Osteoblast (primary cell): ENCODE measurements around the gene CBFA2T3. TPM values are rescaled to one million over a fixed set of nuclear protein-coding genes. Genes with fewer than 3 reads are reported as not detected.

Source experiments
- DNase-seq: peaks from one replicate; pipeline ENCODE4 v3.0.0; 2011; ENCODE audit warnings: low spot score, mixed read lengths; ENCODE audit not compliant: insufficient read length; ENCODE audit errors: missing footprints
- H2AFZ ChIP-seq: 2 replicates; pipeline ENCODE4 v1.6.0; 2011; ENCODE audit warnings: mild to moderate bottlenecking, low read length
- H3K27ac ChIP-seq: 2 replicates; pipeline ENCODE4 v1.5.1; 2011; ENCODE audit warnings: mild to moderate bottlenecking, low read depth, low read length, moderate library complexity
- H3K27me3 ChIP-seq: 2 replicates; pipeline ENCODE4 v1.6.0; 2012; ENCODE audit warnings: mild to moderate bottlenecking, control low read depth, inconsistent platforms, low read length, moderate library complexity; ENCODE audit not compliant: insufficient read depth
- H3K36me3 ChIP-seq: 2 replicates; pipeline ENCODE4 v1.5.1; 2011; ENCODE audit warnings: mild to moderate bottlenecking, low read length, control low read depth, moderate library complexity; ENCODE audit not compliant: insufficient read depth
- H3K4me1 ChIP-seq: 2 replicates; pipeline ENCODE4 v1.5.1; 2011; ENCODE audit warnings: mild to moderate bottlenecking, low read length, control low read depth, moderate library complexity; ENCODE audit not compliant: insufficient read depth
- H3K4me2 ChIP-seq: 2 replicates; pipeline ENCODE4 v1.6.0; 2011; ENCODE audit warnings: mild to moderate bottlenecking, low read length; ENCODE audit not compliant: insufficient read depth
- H3K4me3 ChIP-seq: fragments of 200-600 bp; sonication (generic); 3 replicates; pipeline ENCODE4 v1.5.1; 2012; ENCODE audit warnings: mild to moderate bottlenecking, low read length, inconsistent platforms; ENCODE audit not compliant: insufficient read depth
- H3K79me2 ChIP-seq: 2 replicates; pipeline ENCODE4 v1.6.0; 2012; ENCODE audit warnings: mild to moderate bottlenecking, low read length, control low read depth, inconsistent platforms; ENCODE audit not compliant: insufficient read depth
- H3K9me3 ChIP-seq: 2 replicates; pipeline ENCODE4 v1.5.1; 2011; ENCODE audit warnings: low read depth, low read length, control low read depth
- H4K20me1 ChIP-seq: 2 replicates; pipeline ENCODE4 v1.6.0; 2012; ENCODE audit warnings: mild to moderate bottlenecking, low read length, control low read depth; ENCODE audit not compliant: insufficient read depth
- total RNA-seq: library from RNA; depleted of rRNA; stranded (reverse); fragments of >200 nt; gene quantifications from 2 replicates; pipeline ENCODE4 v1.2.3, GENCODE V29; 2012
- TF ChIP-seq, protein P1 (sequence below): IDR thresholded peaks from 2 replicates; pipeline ENCODE4 v1.5.1; 2011; ENCODE audit warnings: mild to moderate bottlenecking, low read depth, low read length, moderate library complexity; ENCODE audit errors: extremely low read depth

CBFA2T3 gene
- total RNA-seq, 1 donor, result not detected

- Histone ChIP-seq H3K4me3 (no peak overlapping the region), H4K20me1 (no peaks in the 10 kb centered on the region), H3K9me3 (peaks cover 3% of the 10 kb centered on the region), H3K4me1 (no peaks in the 10 kb centered on the region), H3K79me2 (no peaks in the 10 kb centered on the region), H2AFZ (no peak overlapping the region), H3K4me2 (no peak overlapping the region), H3K27me3 (peaks cover 10% of the 10 kb centered on the region), H3K27ac (no peak overlapping the region), H3K36me3 (no peaks in the 10 kb centered on the region)
- TF ChIP-seq, protein P1, sequence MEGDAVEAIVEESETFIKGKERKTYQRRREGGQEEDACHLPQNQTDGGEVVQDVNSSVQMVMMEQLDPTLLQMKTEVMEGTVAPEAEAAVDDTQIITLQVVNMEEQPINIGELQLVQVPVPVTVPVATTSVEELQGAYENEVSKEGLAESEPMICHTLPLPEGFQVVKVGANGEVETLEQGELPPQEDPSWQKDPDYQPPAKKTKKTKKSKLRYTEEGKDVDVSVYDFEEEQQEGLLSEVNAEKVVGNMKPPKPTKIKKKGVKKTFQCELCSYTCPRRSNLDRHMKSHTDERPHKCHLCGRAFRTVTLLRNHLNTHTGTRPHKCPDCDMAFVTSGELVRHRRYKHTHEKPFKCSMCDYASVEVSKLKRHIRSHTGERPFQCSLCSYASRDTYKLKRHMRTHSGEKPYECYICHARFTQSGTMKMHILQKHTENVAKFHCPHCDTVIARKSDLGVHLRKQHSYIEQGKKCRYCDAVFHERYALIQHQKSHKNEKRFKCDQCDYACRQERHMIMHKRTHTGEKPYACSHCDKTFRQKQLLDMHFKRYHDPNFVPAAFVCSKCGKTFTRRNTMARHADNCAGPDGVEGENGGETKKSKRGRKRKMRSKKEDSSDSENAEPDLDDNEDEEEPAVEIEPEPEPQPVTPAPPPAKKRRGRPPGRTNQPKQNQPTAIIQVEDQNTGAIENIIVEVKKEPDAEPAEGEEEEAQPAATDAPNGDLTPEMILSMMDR, result no peak
- DNase-seq, result peak; percentile 77
These were observed 24.4 kb upstream of the CBFA2T3 start for GRCh38 chr16:89001117-89002027.

- TF ChIP-seq, protein P1, result no peak
- H3K9me3 ChIP-seq, result peaks cover 3% of the 10 kb centered on the region
- no peak overlapping the region for H3K27ac ChIP-seq
- peaks cover 10% of the 10 kb centered on the region for H3K27me3 ChIP-seq
- no peaks in the 10 kb centered on the region for H3K79me2 ChIP-seq
- no peak overlapping the region for H3K4me3 ChIP-seq
- no peak overlapping the region for H3K4me2 ChIP-seq
- H3K4me1 ChIP-seq, result no peaks in the 10 kb centered on the region
- DNase-seq, result no peak
- H4K20me1 ChIP-seq, result no peaks in the 10 kb centered on the region
- H3K36me3 ChIP-seq, result no peaks in the 10 kb centered on the region
- H2AFZ ChIP-seq, result no peak overlapping the region
These were observed 23.4 kb upstream of the CBFA2T3 start for GRCh38 chr16:89000207-89000959.

- Histone ChIP-seq H2AFZ (no peak overlapping the region), H3K4me3 (no peak overlapping the region), H3K4me2 (no peak overlapping the region), H3K27me3 (peaks cover 10% of the 10 kb centered on the region), H3K9me3 (peaks cover 3% of the 10 kb centered on the region), H4K20me1 (no peaks in the 10 kb centered on the region), H3K79me2 (no peaks in the 10 kb centered on the region), H3K27ac (no peak overlapping the region), H3K4me1 (no peaks in the 10 kb centered on the region), H3K36me3 (no peaks in the 10 kb centered on the region)
- no peak for DNase-seq
- TF ChIP-seq, protein P1, result no peak
These were observed 22.6 kb upstream of the CBFA2T3 start for GRCh38 chr16:88999457-89000206.
